ENCODE results near the gene GLOD5.

Gene GLOD5

DNA sequence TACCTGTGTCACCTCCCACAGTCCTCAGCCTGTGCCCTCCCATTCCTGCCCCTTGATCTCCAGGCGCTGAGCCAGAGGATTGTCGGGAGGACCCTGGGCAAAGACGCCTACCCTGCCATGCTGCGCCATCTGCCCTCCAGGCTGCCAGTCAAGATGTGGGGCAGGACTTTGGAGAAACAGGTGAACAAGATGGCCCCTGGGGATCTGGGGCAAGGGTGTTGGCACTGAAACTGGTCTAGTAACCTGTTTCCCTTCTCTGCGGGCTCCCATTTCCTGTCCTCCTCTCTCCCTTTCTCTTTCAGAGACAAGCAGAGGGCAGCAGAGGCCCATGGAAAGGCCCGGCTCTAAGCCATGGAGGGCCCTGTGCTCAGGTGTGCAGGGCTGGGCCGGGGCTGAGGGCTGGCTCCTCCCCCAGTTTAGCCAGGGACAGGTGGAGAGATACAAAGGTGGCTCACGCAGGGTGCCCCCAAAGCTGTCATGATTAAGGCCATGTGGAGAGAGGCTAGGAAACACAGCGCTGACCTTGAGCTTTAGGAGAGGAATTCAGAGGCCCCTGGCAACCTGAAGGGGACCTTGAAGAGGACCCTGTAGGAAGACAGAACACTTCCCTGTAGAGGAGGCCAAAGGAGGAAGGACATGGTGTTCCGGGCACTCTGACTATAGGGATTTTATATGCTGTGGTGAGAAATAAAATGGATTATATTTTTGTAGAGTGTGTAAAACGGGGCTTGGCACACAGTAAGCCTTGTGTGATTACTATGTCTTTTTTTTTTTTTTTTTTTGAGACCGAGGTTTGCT, at the start of gene GLOD5:
Gene GLOD5, plus strand, starts transcription at position 74 of the 798 bp plus-strand sequence. Its CDS starts 44 bp downstream, at position 118.
- TF ChIP-seq, protein P1, sequence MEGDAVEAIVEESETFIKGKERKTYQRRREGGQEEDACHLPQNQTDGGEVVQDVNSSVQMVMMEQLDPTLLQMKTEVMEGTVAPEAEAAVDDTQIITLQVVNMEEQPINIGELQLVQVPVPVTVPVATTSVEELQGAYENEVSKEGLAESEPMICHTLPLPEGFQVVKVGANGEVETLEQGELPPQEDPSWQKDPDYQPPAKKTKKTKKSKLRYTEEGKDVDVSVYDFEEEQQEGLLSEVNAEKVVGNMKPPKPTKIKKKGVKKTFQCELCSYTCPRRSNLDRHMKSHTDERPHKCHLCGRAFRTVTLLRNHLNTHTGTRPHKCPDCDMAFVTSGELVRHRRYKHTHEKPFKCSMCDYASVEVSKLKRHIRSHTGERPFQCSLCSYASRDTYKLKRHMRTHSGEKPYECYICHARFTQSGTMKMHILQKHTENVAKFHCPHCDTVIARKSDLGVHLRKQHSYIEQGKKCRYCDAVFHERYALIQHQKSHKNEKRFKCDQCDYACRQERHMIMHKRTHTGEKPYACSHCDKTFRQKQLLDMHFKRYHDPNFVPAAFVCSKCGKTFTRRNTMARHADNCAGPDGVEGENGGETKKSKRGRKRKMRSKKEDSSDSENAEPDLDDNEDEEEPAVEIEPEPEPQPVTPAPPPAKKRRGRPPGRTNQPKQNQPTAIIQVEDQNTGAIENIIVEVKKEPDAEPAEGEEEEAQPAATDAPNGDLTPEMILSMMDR (conservative IDR thresholded peaks at IDR 0.05; ENCODE audit: low read depth, low read length), result peak; percentile 59
- peak; percentile 34 for DNase-seq (ENCODE audit: low read depth)
- no peak within 1 kb of the TSS for H3K4me3 ChIP-seq (ENCODE audit: low read depth, low read length)

DNA sequence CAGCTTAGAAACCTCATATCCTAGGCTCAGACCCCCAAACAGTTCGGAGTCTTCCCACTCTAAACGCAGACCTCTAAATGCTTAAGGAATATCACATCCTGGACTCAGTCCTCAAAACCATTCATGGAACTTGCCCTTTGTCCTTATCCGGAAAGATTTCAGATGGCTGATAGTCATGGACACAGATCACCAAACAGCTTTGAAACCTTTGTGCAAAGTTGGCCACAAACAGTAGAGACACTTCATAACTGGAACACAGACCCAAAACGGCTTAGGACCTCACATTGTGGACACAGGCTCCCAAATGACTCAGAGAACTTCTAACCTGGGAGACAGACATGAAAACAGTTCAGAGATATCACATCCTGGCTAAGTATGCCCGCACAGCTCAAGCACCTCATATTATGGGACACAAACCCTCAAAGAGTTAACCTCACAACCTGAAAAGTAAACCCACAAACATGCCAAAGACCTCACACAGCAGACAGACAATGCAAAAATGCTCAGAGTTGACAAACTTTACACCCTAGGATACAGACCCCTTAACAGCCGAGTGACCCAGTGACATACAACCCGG, 49.5 kb upstream of the GLOD5 start:
- no peak overlapping the region for H3K4me3 ChIP-seq (ENCODE audit: low read depth, low read length)
- no peak for DNase-seq (ENCODE audit: low read depth)
- TF ChIP-seq, protein P1 (conservative IDR thresholded peaks at IDR 0.05; ENCODE audit: low read depth, low read length), result no peak

DNA sequence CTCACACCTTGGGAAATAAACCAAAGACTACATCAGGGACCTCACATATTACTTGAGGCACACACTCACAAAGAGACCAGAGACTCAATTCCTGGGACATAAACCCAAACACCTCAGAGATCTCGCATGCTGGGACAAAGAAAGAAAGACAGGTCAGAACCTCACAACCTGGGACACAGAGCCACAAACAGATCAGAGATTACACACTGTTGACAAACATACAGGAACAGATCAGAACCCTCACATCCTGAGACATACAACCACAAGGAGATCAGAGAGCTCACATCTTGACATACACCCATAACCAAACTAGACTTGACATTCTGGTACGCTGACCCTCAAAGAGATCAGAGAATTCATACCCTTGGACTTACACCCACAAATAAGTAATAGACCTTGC, 47.7 kb upstream of the GLOD5 start:
- DNase-seq (ENCODE audit: low read depth), result no peak
- TF ChIP-seq, protein P1 (conservative IDR thresholded peaks at IDR 0.05; ENCODE audit: low read depth, low read length), result no peak
- H3K4me3 ChIP-seq (ENCODE audit: low read depth, low read length), result no peak overlapping the region

DNA sequence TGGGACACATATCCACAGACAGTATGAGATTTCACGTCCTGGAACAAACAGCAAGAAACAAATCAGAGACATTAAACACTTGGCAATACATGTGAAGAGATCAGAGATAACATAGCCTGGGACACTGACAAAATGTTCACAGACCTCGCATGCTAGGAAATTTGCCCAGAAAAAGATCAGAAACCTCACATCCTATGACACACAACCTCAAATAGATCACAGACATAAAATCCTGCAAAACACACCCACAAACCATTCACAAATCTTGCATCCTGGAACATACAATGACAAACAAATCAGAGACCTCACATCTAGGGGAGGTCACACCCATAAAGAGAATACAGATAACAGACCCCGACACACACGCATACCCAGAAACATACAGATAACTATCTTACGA, 47.0 kb upstream of the GLOD5 start:
- no peak for DNase-seq (ENCODE audit: low read depth)
- TF ChIP-seq, protein P1 (conservative IDR thresholded peaks at IDR 0.05; ENCODE audit: low read depth, low read length), result no peak
- H3K4me3 ChIP-seq (ENCODE audit: low read depth, low read length), result no peak overlapping the region

DNA sequence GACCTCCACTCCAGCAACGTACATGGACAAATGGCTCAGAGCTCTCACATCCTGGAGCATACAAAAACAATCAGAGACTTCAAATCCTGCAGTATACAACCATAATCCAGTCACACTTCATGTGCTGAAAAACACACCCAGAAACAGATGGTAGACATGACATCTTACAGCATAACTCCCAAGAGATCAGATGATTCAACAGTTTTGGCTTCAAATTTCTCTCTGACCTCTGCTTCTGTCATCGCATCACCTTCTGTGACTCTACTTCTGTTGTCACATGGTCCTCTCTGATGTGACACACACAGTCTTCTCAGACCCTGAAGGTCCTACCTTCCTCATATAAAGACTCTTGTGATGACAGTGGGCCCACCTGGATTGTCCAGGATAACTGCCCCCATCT, 46.5 kb upstream of the GLOD5 start:
- TF ChIP-seq, protein P1 (conservative IDR thresholded peaks at IDR 0.05; ENCODE audit: low read depth, low read length), result no peak
- DNase-seq (ENCODE audit: low read depth), result peak; percentile 61

DNA sequence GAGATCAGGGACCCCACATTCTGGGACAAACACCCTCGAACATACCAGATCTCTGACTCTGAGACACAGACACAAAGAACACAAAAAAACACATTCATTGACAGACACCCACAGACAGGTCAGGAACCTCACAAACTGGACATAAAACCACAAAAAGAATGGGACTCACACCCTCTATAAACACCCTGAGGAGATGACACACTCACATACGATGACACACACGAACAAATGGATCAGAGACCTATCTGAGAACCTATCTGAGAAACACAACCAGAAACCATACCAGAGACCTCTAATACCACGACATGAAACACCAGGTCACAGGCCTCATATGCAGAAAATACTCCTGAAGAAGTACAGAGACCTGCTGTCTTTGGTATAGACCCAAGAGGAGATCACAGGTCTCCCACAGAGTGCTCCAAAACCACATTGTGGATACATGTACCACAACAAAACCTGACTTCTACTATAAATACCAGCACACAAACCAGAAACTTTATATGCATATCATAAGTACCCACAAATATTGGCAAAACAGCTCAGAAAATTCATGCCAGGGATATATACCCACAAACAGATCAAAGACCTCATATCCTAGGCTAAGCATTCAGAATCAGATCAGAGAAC, 45.6 kb upstream of the GLOD5 start:
- TF ChIP-seq, protein P1 (conservative IDR thresholded peaks at IDR 0.05; ENCODE audit: low read depth, low read length), result no peak
- H3K4me3 ChIP-seq (ENCODE audit: low read depth, low read length), result no peak overlapping the region
- no peak for DNase-seq (ENCODE audit: low read depth)

More for the DNA sequence above, 46.5 kb upstream of the GLOD5 start:
- no peak overlapping the region for H3K4me3 ChIP-seq (ENCODE audit: low read depth, low read length)

Measured in choroid plexus epithelial cell (primary cell).